HepG2 (cell line): ENCODE data around the gene PRPF4. TPM values are rescaled to one million over a fixed set of nuclear protein-coding genes. Genes with fewer than 3 reads are reported as not detected.

ENCODE experiments used
- ATAC-seq: fragments of 200-7000 bp; cut with Tn5 transposase; 3 replicates; pipeline ENCODE4 v1.9.1; 2020; ENCODE audit warnings: mild to moderate bottlenecking, moderate library complexity
- BruUV-seq: library from RNA; stranded (reverse); fragments of 400-500 nt; replicated peaks from 2 replicates; lab custom pipeline; 2021; lab: Mats Ljungman, UMichigan
- CTCF ChIA-PET: fragments of 300-600 bp; formaldehyde crosslinking; extraction: SDS; loops from one replicate; lab custom pipeline; 2021; ENCODE audit warnings: low total read pairs, inconsistent platforms, low intra/inter-chr PET ratio; lab: Yijun Ruan, JAX
- POLR2A ChIA-PET: fragments of 350-600 bp; sonication (Branson Sonifier 250); formaldehyde crosslinking; loops from one replicate; lab custom pipeline; 2020; ENCODE audit warnings: antibody characterized with exemption, inconsistent platforms; lab: Yijun Ruan, JAX
- DNase-seq: peaks from one replicate; pipeline ENCODE4 v3.0.0-alpha.2; 2015; ENCODE audit warnings: low spot score
- FAIRE-seq: peaks from 3 replicates; lab custom pipeline; 2011; peaks lifted over from hg19 to GRCh38; lab: Jason Lieb, UNC
- H2AFZ ChIP-seq: one replicate; pipeline ENCODE4 v1.6.1; 2011; ENCODE audit warnings: low read length, inconsistent platforms
- H3K27ac ChIP-seq: fragments of 300-600 bp; 3 replicates; pipeline ENCODE4 v1.8.0; 2011; ENCODE audit warnings: mixed run types, mild to moderate bottlenecking, mixed read lengths, low read length, inconsistent platforms; ENCODE audit not compliant: insufficient read depth; ENCODE audit errors: extremely low read length
- H3K27me3 ChIP-seq, 2 experiments: fragments of 200-600 bp in 1 of 2; 2 replicates in 1 of 2; 3 replicates in 1 of 2; pipeline versions ENCODE4 v1.6.0 to v1.8.0; 2011; ENCODE audit warnings: low read length in 2 of 2, mild to moderate bottlenecking in 2 of 2, moderate library complexity in 2 of 2, inconsistent platforms in 1 of 2; ENCODE audit not compliant: insufficient read depth in 2 of 2, control insufficient read depth in 1 of 2
- H3K36me3 ChIP-seq, 2 experiments: fragments of 200-600 bp in 1 of 2; replicated peaks in 1 of 2; 2 replicates in 1 of 2; 3 replicates in 1 of 2; pipeline versions ENCODE4 v1.5.1 to v1.8.0; 2011; ENCODE audit warnings: low read length in 2 of 2, inconsistent platforms in 1 of 2; ENCODE audit not compliant: insufficient read depth in 2 of 2, control insufficient read depth in 1 of 2
- H3K4me1 ChIP-seq: 2 replicates; pipeline ENCODE4 v1.5.1; 2012; ENCODE audit warnings: low read length, inconsistent platforms; ENCODE audit not compliant: insufficient read depth
- H3K4me2 ChIP-seq: 2 replicates; pipeline ENCODE4 v1.6.0; 2011; ENCODE audit warnings: low read depth, low read length, inconsistent platforms
- H3K4me3 ChIP-seq, 3 experiments: fragments of 200-600 bp in 1 of 3; sonication (generic), shearing (Covaris generic) in 1 of 3; replicated peaks in 1 of 3; 2 replicates each; pipeline ENCODE4 v1.5.1; 2011 to 2016; ENCODE audit warnings: low read length in 3 of 3, inconsistent platforms in 2 of 3, low read depth in 2 of 3, mild to moderate bottlenecking in 2 of 3, control low read depth in 1 of 3, mixed read lengths in 1 of 3; ENCODE audit not compliant: insufficient read depth in 1 of 3
- H3K79me2 ChIP-seq: one replicate; pipeline ENCODE4 v1.6.1; 2011; ENCODE audit warnings: low read length, inconsistent platforms; ENCODE audit not compliant: insufficient read depth
- H3K9ac ChIP-seq: 2 replicates; pipeline ENCODE4 v1.6.0; 2011; ENCODE audit warnings: mild to moderate bottlenecking, low read depth, low read length, inconsistent platforms; ENCODE audit not compliant: insufficient read depth
- H3K9me3 ChIP-seq: 2 replicates; pipeline ENCODE4 v1.5.1; 2012; ENCODE audit warnings: mild to moderate bottlenecking, low read length
- H4K20me1 ChIP-seq: 2 replicates; pipeline ENCODE4 v1.6.0; 2011; ENCODE audit warnings: inconsistent platforms, mild to moderate bottlenecking, low read length, moderate library complexity; ENCODE audit not compliant: insufficient read depth
- ARHGAP35 ChIP-seq: sonication (generic); formaldehyde crosslinking; IDR thresholded peaks from 2 replicates; pipeline ENCODE4 v1.9.0; 2022; ENCODE audit warnings: mild to moderate bottlenecking, inconsistent platforms, moderate library complexity, missing genetic modification reagents, borderline replicate concordance
- CENPT ChIP-seq: sonication (generic); formaldehyde crosslinking; IDR thresholded peaks from 2 replicates; pipeline ENCODE4 v1.8.0; 2022; ENCODE audit warnings: low read depth, mild to moderate bottlenecking, moderate library complexity, missing genetic modification reagents
- HNF4G ChIP-seq, 2 experiments: sonication (generic) in 1 of 2; formaldehyde crosslinking in 1 of 2; IDR thresholded peaks; 2 replicates each; pipeline versions ENCODE4 v1.4.0 to v1.6.1; 2011 to 2020; ENCODE audit warnings: borderline replicate concordance in 2 of 2, low read depth in 2 of 2, mild to moderate bottlenecking in 2 of 2, low read length in 1 of 2, missing genetic modification reagents in 1 of 2, moderate library complexity in 1 of 2
- HOXA3 ChIP-seq: sonication (generic); formaldehyde crosslinking; IDR thresholded peaks from 2 replicates; pipeline ENCODE4 v1.5.0; 2020; ENCODE audit warnings: missing genetic modification reagents
- JARID2 ChIP-seq: sonication (generic); formaldehyde crosslinking; IDR thresholded peaks from 2 replicates; pipeline ENCODE4 v1.8.1; 2023; ENCODE audit warnings: missing genetic modification reagents, inconsistent platforms; ENCODE audit not compliant: insufficient replicate concordance
- NCOA5 ChIP-seq: sonication (generic); formaldehyde crosslinking; IDR thresholded peaks from 2 replicates; pipeline ENCODE4 v1.4.0; 2020; ENCODE audit warnings: missing genetic modification reagents
- NPAS2 ChIP-seq: sonication (generic); formaldehyde crosslinking; IDR thresholded peaks from 2 replicates; pipeline ENCODE4 v1.8.0; 2022; ENCODE audit warnings: mild to moderate bottlenecking, missing genetic modification reagents, borderline replicate concordance
- PHB2 ChIP-seq: fragments of 450-650 bp; IDR thresholded peaks from 2 replicates; pipeline ENCODE4 v1.6.1; 2018; ENCODE audit not compliant: partially characterized antibody
- PRDM15 ChIP-seq: sonication (generic); formaldehyde crosslinking; IDR thresholded peaks from 2 replicates; pipeline ENCODE4 v1.4.0; 2020; ENCODE audit warnings: missing genetic modification reagents
- ZBTB7B ChIP-seq: sonication (generic); formaldehyde crosslinking; IDR thresholded peaks from 2 replicates; pipeline ENCODE4 v1.4.0; 2020; ENCODE audit warnings: missing genetic modification reagents
- ZNF234 ChIP-seq: sonication (generic); formaldehyde crosslinking; conservative IDR thresholded peaks from 2 replicates; pipeline ENCODE4 v1.5.1; 2020; ENCODE audit warnings: mild to moderate bottlenecking, missing genetic modification reagents
- ZNF567 ChIP-seq: sonication (generic); formaldehyde crosslinking; IDR thresholded peaks from 2 replicates; pipeline ENCODE4 v1.8.1; 2023; ENCODE audit warnings: mild to moderate bottlenecking, missing genetic modification reagents, borderline replicate concordance
- ZNF580 ChIP-seq: IDR thresholded peaks from 2 replicates; pipeline ENCODE4 v1.6.1; 2016; ENCODE audit warnings: low read depth, borderline replicate concordance
- ZNF672 ChIP-seq: sonication (generic); formaldehyde crosslinking; IDR thresholded peaks from 2 replicates; pipeline ENCODE4 v1.8.1; 2022; ENCODE audit warnings: missing genetic modification reagents
- ZNF784 ChIP-seq: sonication (generic); formaldehyde crosslinking; IDR thresholded peaks from 2 replicates; pipeline ENCODE4 v1.5.1; 2020; ENCODE audit warnings: missing genetic modification reagents, mild to moderate bottlenecking, borderline replicate concordance
- in situ Hi-C: cut with HindIII; loops from 2 replicates; pipeline ENCODE4 v1.10.0; 2017; ENCODE audit warnings: low pct_unique_long_range_greater_than_20kb; ENCODE audit not compliant: extremely low pct_ligation_motif_present
- intact Hi-C: fragments of 100-400 bp; cut with micrococcal nuclease; formaldehyde crosslinking; loops from one replicate; pipeline ENCODE4 v1.10.0; 2022; ENCODE audit not compliant: unreplicated experiment
- polyA plus RNA-seq, 8 experiments: library from polyadenylated mRNA; depleted of rRNA in 3 of 8; stranded (reverse) in 7 of 8; unstranded in 1 of 8; fragments of >200 nt; fragmentation: Illumina TruSeq in 4 of 8; extraction: Trizol in 4 of 8; gene quantifications; 2 replicates each; pipeline versions ENCODE4 v1.2.1 to v1.2.3, GENCODE V29; 2011 to 2016; ENCODE audit warnings: low read depth in 4 of 8, missing spikeins in 1 of 8, mixed read lengths in 1 of 8; ENCODE audit not compliant: insufficient read depth in 1 of 8
- total RNA-seq, 5 experiments: library from RNA; depleted of rRNA; stranded (reverse); fragments of >200 nt; fragmentation: Illumina TruSeq; extraction: Trizol; gene quantifications; 2 replicates each; pipeline ENCODE4 v1.2.3, GENCODE V29; 2016; ENCODE audit warnings: low read depth in 1 of 5
- TF ChIP-seq, protein P1 (sequence below): sonication (generic); formaldehyde crosslinking; IDR thresholded peaks from 2 replicates; pipeline ENCODE4 v1.5.0; 2020; ENCODE audit warnings: missing genetic modification reagents

Gene PRPF4
- total and polyA plus RNA-seq, 2 of the 13 experiments (the other 11 are each of a cell fraction or from before 2014, with no cell fraction given), result 10.3 to 49.0 TPM

- in situ Hi-C loops, result no loop called here
- Histone ChIP-seq H4K20me1 (no peaks in the 10 kb centered on the region), H3K36me3 (no peaks in the 10 kb centered on the region), H3K27ac (no peak overlapping the region), H3K27me3 (0 out of 5 replicates have a peak, but pooled peaks cover 0 to 1% of the 10 kb centered on the region in 2 experiments), H2AFZ (no peak overlapping the region), H3K4me3 (no peak overlapping the region), H3K4me2 (no peak overlapping the region), H3K9ac (no peak overlapping the region), H3K79me2 (no peaks in the 10 kb centered on the region), H3K9me3 (no peaks in the 10 kb centered on the region), H3K4me1 (peaks cover 8% of the 10 kb centered on the region)
- TF ChIP-seq HNF4G (IDR thresholded peaks at IDR 0.05; ENCODE audit: borderline replicate concordance, low read depth, low read length), result no peak
- no peak for TF ChIP-seq HNF4G (CRISPR knock-in tag; IDR thresholded peaks at IDR 0.05; ENCODE audit: borderline replicate concordance, low read depth)
- TF ChIP-seq PRDM15, result no peak
- TF ChIP-seq ZBTB7B (CRISPR knock-in tag), result no peak
- no peak for TF ChIP-seq ARHGAP35
- no peak for TF ChIP-seq PHB2
- TF ChIP-seq CENPT (CRISPR knock-in tag), result no peak
- no peak for TF ChIP-seq ZNF234 (CRISPR knock-in tag)
- TF ChIP-seq NPAS2 (CRISPR knock-in tag), result no peak
- TF ChIP-seq ZNF672 (CRISPR knock-in tag), result no peak
- TF ChIP-seq HOXA3, result no peak
- no peak for TF ChIP-seq ZNF784 (CRISPR knock-in tag)
- TF ChIP-seq ZNF567 (CRISPR knock-in tag), result no peak
- TF ChIP-seq JARID2 (CRISPR knock-in tag), result no peak
- TF ChIP-seq, protein P1, sequence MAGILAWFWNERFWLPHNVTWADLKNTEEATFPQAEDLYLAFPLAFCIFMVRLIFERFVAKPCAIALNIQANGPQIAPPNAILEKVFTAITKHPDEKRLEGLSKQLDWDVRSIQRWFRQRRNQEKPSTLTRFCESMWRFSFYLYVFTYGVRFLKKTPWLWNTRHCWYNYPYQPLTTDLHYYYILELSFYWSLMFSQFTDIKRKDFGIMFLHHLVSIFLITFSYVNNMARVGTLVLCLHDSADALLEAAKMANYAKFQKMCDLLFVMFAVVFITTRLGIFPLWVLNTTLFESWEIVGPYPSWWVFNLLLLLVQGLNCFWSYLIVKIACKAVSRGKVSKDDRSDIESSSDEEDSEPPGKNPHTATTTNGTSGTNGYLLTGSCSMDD (CRISPR knock-in tag), result no peak
- TF ChIP-seq NCOA5, result no peak
- no peak for TF ChIP-seq ZNF580 (CRISPR knock-in tag)
- ChIA-PET POLR2A (interaction anchor here (1.0 kb wide), 1 partner anchor 96 kb away, joined by 3 read pairs; the partner anchor contains the start of genes C9orf43 and POLE3), CTCF (no interaction called here)
- ATAC-seq (no peak), DNase-seq (no peak), FAIRE-seq (no peak)
- intact Hi-C loops, result loop anchor here (10.0 kb wide), 1 partner anchor 1950 kb away; no protein-coding TSS in a partner anchor
- BruUV-seq, result no TSS peak
These were observed 39.8 kb downstream of the PRPF4 start for GRCh38 chr9:113315231-113315630.
